Measurements from ENCODE around the gene INPP4B.

Gene INPP4B

DNA sequence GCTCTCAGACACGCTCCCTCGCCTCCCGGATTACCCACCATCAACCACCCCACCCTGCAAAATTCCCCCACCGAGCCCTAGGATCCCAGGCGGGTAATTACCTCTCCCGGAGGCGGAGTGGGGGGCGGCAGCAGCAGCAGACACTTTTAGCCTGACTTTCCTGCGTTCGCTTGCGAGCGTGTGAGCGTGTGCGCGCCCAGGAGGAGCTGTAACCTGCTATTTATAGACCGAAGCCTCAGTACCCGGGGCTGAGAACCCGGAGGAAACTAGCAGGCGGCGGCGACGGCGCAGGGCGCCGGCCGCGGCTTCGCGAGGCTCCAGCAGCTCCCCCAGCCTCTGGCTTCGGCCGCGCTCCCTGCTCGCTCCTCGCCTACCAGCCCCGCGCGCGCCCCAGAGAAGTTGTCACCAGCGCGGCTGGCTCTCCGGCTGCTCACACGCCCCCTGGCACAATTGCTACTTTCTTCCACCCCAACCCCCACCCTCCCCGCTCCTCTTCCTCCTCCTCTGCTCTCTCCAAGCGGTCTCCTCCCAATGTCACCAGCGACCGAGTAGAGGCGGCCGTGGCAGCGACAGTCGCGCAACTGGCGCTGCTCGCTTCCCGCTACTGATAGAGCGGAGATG lies at the start of gene INPP4B:
TSS of gene INPP4B (minus strand) at position 194 of the 621 bp plus-strand sequence.
- DNase-seq (ENCODE audit: low read depth), result peak; percentile 33

DNA sequence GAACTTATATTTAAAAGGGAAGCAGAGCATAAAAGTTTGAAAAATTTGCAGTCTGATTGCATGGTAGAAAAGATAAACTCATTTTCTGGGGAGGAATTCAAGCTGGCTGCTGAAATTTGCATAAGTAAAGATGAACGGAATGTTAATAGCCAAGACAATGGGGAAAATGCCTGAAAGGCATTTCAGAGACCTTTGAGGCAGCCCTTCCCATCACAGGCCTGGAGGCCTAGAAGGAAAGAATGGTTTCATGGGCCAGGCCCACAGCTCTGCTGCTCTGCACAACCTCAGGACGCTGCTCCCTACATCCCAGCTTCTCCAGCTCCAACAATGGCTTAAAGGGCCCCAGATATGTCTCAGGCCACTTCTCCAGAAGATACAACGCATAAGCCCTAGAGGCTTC lies 46.9 kb upstream of the INPP4B start:
- no peak for DNase-seq (ENCODE audit: low read depth)

DNA sequence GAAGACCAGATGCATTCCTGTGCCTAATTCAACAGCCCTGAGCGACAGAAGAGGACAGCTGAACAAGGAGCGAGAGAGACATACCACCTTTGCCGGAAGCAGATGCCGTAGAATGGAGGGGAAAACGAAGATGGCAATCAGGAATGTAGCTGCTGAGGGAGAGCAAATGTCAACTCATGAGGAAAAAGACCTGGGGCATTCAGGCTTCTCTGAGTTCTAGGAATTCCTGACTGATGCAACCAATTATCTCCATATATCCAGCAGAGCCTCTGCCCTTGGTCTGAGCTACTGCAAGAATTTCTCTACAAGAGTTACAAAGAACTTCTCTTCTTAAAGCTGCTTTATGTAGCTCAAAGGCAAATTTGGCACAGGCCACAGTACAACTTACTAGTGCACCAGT lies 40.5 kb upstream of the INPP4B start:
- no peak for DNase-seq (ENCODE audit: low read depth)

DNA sequence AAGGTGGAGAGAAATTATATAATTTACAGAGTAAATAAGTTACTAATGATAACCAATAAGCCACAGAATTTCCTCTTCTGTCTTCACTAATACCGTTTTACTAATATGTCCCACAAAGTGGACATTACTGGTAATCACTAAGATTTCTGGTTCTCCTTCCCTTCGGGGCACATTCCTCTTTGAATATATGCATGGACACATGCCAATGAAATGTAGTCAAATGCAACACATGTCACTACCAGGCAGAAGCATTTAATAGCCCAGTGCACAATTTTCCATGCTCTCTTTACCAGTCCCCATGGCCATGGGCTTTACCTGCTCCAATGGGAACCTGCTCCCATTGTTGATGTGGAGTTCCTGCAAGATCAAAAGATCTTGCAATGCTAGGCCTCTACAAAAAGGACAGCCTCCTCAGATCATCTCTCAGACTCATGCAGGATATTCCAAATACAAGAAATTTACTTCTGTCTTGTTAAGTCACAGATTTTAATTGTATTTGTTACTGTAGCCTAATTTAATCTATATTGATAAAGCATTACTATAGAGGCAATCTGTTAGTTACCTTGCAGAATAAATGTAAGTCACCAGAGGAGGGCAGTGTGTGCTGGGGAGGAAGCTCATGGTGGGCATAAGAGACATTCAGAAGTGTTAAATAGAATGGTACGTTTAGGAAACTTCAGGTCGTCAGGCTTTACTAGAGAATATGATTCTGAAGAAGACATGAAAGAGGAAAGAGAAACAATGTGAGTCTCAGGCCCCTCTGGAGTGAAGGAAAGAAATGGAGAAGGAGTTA lies 37.1 kb upstream of the INPP4B start:
- DNase-seq (ENCODE audit: low read depth), result no peak

DNA sequence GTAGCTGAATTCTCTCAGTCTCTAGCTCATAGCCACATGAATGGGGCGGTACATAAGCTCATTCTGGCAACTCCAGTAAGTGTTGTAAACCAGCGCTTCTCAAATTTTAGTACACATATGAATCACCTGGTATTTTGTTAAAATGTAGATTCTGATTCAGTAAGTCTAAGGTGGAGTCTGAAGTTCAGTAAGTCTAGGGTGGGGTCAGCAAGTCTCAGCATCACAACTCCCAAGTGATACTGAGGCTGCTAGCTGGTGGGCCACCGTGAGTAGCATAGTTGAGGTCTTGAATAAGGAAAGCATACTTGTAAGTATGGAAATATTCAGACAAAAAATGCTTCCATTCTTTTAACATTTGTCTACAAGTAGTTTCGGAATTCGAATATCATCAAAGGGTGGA lies 36.1 kb upstream of the INPP4B start:
- no peak for DNase-seq (ENCODE audit: low read depth)

DNA sequence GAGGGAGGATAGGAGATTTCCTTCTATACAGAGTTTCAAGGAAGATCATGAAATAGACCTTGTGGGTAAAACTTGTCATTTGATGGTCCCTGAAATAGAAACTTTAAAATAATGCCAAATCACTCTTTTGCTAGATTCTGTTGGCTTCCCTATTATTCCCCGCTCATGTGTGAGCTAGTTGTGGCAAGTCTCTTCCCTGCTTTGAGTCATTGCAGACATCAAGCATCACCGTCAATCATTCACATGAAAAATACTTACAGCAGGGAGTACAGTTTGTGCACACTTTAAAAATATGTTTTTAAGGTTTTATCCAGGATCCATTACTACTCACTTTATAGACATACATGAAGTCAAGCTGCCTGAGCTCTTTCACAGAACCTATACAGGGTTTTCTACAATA lies 35.2 kb upstream of the INPP4B start:
- DNase-seq (ENCODE audit: low read depth), result no peak

DNA sequence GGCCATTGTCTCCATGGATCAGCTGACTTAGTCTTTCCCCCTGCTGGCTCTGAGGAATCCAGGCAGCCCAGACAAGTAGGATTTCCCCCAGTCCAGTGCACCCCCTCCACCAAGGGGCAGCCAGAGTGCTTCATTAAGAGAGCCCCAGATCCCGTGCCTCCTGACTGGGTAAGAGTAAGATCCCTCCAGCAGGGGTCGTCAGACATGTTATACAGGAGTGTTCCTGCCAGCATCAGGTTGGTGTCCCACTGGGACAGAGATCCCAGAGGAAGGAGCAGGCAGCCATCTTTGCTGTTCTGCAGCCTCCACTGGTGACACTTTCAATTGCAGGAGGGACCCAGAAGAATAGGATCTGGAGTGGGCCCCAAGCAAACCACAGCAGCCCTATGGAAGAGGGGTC lies 29.0 kb upstream of the INPP4B start:
- no peak for DNase-seq (ENCODE audit: low read depth)

DNA sequence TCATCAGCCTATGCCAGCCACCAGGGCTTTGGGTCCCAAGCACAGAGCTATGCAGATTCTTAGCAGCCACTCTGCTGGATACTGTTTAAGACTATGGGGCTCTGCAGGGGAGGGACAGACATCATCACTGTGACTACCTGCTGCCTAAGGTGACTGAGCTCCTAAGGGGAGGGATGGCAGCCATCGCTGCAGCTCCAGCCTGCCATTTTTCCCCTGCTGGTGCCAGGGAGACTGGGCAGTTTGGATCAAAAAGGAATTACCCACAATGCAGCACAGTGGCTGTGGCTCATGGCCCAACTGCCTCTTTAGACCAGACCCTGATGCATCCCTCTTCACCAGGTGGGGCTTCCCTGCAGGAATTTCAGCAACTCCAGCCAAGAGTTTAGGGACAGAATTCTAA lies 28.6 kb upstream of the INPP4B start:
- DNase-seq (ENCODE audit: low read depth), result no peak

DNA sequence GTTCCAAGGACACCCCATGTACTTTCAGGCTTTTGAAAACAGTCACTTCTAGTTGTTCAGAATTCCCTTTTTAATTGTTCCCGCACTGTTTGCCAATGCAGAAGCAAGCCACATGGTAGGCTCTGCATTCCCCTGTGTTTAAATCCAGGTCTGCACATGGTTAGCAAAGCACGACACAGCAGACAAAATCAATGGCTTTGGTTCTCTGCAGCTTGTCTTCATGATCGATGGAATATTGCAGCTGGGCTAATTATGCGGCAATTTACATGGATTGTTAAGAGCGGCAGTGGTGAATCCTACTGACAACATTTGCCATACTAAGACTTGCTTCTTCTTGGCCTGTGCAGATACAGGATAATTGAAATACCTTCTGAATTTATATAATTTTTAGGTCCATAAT lies 20.6 kb upstream of the INPP4B start:
- no peak for DNase-seq (ENCODE audit: low read depth)

DNA sequence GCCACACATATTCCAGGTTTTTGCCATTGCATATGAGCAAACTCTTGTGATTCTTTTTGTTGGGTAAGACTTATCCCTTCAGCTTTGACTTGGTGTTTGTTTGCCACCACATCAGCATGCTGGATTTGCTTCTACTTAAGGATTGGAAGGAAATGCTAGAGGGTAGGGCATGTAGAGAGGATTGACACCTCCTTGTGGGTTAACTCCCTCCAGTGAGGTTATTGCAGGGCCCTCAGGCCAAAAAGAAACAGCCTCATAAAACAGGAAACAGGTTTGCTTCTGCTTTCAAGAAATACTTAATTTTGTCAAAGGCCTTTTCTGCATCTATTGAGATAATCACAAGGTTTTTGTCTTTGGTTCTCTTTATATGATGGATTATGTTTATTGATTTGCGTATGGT lies 15.2 kb upstream of the INPP4B start:
- DNase-seq (ENCODE audit: low read depth), result no peak

DNA sequence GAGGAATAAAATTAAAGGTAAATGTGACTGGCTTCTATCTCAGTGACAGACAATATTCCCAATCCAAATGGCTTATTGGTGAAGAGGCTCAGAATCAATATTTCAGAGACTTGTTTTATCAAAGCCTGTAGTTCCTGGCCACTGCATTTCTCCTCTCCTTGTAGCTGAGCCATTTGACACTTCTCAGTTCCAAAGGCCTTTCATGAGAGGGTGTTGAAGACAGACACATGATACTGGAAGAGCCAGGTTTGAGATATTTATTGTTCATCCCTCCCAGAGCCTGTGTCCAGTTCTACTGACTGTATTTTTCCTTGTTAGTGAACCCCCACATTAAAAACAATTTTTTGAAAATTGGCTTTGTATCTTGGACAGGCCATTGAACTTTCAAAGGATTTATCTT lies 12.9 kb upstream of the INPP4B start:
- no peak for DNase-seq (ENCODE audit: low read depth)

DNA sequence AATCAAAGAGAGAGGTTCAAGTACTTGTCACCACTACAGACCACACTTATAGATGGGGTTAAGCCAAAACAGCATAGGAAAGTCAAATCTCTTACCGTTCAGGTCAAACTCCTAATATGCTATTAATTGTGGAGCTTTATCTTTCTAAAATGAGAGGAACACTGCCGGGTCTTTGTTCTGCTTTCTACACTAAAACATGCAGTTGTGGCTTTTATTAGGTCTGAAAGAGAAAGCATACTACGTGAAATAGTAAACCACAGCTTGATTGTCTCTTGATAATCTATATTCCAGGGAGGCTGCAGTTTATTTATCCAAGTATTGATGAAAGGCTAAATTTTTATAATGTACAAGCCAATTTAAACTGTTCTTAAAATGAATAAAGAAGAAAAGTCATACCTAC lies 12.3 kb upstream of the INPP4B start:
- no peak for DNase-seq (ENCODE audit: low read depth)

DNA sequence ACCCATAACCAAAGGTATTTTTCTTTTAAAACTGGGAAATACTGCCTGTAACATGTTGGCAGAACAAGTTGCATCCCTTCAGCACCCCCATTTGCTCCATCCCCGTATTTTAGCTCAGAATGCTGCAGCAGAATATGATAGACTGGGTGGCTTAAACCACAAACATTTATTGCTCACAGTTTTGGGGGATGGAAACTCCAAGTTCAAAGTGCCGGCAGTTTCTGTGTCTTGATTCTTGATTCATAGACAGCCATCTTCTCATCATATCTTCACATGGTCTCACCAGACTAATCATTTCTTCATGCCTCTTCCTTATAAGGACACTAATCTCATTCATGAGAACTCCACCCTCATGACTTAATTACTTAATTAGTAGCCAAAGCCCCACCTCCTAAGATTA lies 10.5 kb upstream of the INPP4B start:
- DNase-seq (ENCODE audit: low read depth), result no peak

DNA sequence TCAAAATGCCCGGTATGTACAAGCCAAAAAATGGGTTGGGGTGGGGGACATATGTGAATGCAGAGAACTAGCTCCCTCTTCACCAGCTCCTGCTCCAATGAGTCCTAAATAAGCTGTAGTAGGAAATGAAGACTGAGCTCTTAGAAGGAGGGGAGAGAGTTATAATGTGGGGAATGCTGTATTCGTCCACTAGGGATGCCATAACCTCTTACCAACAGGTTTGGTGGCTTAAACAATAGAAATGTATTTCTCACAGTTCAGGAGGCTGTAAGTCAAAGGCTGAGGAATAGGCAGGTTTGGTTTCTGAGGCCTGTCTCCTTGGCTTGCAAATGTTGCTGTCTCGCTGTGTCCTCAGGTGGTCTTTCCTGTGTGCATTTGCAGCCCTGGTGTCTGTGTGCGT lies 4.4 kb upstream of the INPP4B start:
- no peak for DNase-seq (ENCODE audit: low read depth)

DNA sequence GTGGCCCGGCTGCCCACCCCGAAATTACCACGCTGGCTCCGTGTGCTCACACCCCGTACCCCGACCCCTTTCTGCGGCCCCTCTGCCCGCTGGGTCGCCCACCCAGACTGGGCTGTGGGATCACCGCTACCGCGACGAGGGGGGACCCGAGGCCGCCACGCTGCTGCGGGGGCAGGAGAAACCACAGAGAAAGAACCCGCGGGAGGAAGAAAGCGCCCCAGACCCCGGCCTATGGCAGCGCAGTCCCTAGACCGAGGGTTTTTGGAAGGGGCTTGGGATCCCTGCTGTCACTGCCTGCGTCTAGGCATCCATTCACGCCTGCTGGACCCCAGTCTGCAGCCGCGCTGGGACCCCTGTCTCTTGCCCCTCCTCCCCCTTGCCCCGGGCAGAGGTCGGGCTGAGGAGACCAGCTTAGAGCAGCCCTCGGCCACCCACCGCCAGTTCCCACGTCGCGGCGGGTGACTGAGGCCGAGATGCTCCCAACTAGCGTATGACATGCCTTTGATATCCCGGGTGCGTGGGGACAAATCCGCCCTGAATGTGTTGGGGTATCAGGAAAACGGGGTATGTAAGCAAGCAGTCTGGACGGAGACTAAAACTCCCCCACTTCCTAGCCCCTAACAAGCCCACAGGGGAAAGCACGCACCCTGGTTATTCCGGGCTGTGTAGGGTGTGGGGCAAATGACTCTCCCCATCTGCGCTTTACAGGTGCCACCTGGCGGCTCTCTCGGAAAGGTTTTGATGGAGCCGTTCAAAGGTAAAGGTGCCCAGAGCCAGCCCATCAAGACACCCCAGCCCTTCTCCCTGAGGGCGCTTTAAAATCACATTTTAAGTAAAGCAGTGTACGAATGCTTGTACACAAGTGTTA lies 862 bp upstream of the INPP4B start:
- DNase-seq (ENCODE audit: low read depth), result peak; percentile 55

DNA sequence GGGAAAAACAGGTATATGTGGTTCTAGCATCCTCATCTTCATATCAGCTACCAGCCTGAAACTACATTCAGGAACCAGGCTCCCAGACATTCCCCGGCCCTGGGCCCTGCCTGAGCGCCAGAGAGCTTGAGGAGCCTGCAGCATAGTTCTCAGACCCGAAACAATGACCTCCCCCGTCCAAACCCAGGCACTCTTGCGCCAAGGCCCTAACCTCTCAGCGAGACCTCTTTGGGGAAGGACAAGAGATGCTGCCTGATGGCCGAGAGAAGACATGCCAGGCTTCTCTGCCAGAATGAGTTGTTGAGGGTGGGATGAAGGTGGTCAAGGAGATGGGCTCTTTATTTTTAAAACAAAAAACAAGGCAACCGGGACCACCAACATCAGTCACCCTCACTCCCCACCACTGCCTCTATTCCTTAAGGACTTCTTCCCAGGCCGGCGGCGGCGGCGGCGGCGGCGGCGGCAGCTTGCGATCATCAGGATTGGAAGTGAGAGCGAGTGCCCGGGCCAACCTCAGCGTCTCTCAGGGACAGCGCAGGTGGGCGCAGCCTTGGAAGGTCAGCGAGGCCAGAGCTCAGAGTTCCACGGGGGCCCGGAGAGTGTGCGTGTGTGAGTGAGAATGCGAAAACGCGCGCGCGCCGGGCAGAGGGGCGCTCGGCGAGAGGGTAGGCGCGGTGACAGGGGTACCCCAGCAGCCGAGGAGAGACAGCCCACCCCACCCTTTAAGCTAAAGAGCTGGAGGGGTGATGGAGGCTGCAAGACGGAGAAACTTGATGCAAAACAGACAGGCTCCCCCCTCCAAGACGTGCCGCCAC lies 601 bp downstream of the INPP4B start:
- no peak for DNase-seq (ENCODE audit: low read depth)

DNA sequence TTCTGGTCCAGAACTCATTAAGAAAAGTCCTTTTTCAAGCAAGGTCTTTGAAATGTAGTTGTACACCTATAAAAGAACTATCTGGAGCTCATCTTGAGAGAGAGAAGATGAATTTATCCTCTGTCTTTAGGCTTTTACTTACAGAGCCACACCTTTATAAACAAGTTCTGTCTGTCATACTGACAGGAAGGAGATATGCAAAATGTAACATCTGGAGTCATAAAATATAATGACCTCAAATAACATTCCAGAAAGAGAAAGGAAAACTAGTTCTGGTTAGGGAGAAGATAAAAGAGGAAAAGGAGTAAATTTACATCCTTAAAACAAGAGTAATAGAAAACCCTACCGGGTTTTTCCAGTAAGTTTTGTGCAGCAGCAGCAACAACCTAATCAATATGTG lies 1.3 kb downstream of the INPP4B start:
- no peak for DNase-seq (ENCODE audit: low read depth)

DNA sequence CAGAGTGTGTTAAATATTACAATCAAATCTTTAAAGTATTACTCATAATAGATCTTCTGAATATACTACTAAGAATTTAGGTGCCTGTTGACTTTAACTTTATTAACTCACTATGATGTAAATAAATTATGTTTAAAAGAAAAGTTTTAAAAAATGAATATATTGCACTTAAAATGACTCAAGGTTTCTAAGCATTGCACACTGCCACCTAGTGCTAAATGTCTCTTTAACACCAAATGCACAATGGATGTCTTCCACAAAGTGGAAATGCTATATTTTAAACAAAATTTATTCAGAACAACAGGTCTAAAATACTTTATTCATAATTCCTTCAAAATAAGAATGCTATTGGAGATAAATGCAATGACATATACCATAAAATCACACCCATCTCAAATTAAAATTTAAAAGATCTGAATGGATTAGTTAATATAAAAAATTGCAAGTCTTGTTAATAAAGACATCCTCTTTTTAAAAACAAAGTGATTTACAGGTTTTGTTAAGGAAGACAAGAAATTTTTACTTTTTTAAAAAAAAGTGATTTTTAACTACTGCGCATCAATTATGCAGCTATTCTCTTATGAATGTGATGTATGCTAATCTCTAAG lies 5.5 kb downstream of the INPP4B start:
- no peak for DNase-seq (ENCODE audit: low read depth)

DNA sequence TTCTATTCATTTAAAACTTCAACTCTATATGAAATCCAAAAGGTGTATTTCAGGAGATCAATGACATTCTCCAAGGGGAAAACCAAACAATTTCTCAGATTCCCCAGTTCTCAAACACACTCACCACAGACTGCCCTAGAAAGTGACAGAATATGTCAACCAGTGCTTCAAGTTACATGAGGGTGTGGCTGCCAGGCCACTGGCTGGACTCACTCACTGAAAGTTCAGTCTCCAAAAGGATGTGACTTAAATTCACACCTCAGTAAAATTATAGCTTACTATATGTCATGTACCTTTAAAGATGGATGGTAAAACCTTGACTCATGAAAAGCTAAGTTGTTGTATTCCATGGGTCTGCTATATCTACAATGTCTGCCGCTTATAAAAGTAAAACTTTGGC lies 7.3 kb downstream of the INPP4B start:
- DNase-seq (ENCODE audit: low read depth), result no peak

DNA sequence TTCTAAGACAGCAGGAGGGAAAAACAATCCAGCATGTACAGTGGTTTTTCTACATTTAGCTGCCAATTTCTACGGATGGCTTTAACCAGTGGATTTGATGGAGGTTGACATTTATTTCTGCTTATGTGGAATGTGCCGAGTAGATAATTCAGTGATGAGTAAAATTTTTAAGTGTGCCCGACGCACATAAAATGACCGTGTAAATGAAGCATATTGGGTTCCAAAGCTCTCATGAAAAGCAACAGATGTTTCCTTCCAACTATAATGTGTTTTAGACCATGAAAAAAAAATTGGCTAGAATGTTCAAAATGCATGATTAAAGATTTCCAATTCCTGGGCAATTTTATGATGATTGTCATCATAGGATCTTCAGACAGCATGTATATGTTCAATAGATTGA lies 14.1 kb downstream of the INPP4B start:
- DNase-seq (ENCODE audit: low read depth), result no peak

DNA sequence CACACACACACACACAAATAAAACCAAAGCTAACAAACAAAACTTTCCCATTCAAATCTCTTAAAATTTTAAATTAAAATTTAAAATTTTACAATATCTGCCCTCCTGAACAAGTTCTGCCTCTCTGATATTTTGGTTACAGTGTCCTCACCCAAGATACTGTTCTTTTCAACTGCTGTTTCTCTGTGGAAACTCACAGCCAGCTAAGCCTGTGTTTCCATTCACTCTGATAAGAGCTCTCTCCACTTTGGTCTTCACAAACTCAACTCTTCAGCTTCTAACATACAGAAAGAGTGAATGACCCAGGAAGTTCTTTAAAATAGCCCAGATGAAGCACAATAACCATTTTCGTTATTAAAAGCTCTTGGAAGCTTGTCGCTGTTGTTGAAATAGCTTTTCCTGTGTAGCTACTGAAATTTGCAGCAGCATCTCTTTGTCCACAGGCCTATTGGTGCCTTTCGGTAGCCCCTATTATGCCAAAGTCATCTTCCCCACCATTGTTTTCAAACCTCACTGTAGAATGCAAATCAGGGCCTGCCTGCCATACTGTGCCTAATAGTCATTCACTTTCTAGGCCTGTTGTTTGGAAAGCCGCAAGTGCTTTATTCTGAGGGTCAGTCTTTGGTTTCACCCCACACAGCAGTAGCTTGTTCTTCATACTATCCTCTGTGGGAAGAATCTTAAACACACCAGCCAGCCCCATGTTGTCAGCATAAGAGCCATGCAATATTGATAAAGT lies 19.4 kb downstream of the INPP4B start:
- no peak for DNase-seq (ENCODE audit: low read depth)

All from activated T-helper 1 cell treated with Interleukin-2 at 50 U/mL for 16 hours (primary cell).